GM20431 (cell line): ENCODE measurements around the gene JOSD2.

Experiments used
- in situ Hi-C: fragments of 300-500 bp; cut with MseI, MboI; formaldehyde crosslinking; loops from one replicate; pipeline ENCODE4 v1.15.0; 2020; ENCODE audit warnings: low sequenced_read_pairs; ENCODE audit not compliant: unreplicated experiment

The JOSD2 gene

GRCh38 chr19:50500060-50500752, 10.8 kb downstream of the JOSD2 start:
- in situ Hi-C loops, result no loop called here

- in situ Hi-C loops, result no loop called here
Measured at GRCh38 chr19:50498219-50499056, 12.6 kb downstream of the JOSD2 start.

GRCh38 chr19:50497022-50497405, 14.0 kb downstream of the JOSD2 start:
- in situ Hi-C loops, result no loop called here

GRCh38 chr19:50496189-50497021, 14.6 kb downstream of the JOSD2 start:
- in situ Hi-C loops, result no loop called here

GRCh38 chr19:50495020-50495531, 15.9 kb downstream of the JOSD2 start:
- in situ Hi-C loops, result no loop called here

GRCh38 chr19:50494186-50495019, 16.6 kb downstream of the JOSD2 start:
- in situ Hi-C loops, result no loop called here

- in situ Hi-C loops, result no loop called here
Measured at GRCh38 chr19:50493171-50493570, 17.8 kb downstream of the JOSD2 start.

GRCh38 chr19:50492303-50493052, 18.5 kb downstream of the JOSD2 start:
- in situ Hi-C loops, result no loop called here

DNA sequence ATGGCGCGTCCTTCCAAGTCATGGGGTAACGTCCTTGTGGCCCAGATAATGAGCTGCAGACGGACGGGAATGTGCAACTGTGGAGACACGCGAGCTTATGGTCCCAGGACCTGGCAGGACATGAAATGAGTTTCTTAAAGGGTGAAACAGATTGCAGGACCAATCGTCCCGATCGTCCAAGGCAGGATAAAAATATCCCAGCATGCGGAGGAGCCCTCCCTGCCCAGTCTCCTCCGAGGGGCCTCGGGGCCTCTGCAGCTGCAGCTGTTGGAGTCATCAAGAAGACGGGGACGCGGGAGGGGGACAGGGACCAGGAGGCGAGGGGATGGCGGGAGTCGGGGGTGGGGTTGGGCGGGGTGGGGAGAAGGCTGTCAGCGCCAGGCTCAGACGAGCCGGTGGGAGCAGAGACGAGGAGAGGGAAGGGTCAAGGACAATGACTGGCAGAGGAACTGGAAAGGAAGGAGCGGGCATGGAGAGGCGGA, 20.0 kb downstream of the JOSD2 start:
- in situ Hi-C loops, result no loop called here

- in situ Hi-C loops, result no loop called here
Measured at GRCh38 chr19:50490411-50490811, 20.6 kb downstream of the JOSD2 start.

GRCh38 chr19:50489461-50490011, 21.5 kb downstream of the JOSD2 start:
- in situ Hi-C loops, result no loop called here

DNA sequence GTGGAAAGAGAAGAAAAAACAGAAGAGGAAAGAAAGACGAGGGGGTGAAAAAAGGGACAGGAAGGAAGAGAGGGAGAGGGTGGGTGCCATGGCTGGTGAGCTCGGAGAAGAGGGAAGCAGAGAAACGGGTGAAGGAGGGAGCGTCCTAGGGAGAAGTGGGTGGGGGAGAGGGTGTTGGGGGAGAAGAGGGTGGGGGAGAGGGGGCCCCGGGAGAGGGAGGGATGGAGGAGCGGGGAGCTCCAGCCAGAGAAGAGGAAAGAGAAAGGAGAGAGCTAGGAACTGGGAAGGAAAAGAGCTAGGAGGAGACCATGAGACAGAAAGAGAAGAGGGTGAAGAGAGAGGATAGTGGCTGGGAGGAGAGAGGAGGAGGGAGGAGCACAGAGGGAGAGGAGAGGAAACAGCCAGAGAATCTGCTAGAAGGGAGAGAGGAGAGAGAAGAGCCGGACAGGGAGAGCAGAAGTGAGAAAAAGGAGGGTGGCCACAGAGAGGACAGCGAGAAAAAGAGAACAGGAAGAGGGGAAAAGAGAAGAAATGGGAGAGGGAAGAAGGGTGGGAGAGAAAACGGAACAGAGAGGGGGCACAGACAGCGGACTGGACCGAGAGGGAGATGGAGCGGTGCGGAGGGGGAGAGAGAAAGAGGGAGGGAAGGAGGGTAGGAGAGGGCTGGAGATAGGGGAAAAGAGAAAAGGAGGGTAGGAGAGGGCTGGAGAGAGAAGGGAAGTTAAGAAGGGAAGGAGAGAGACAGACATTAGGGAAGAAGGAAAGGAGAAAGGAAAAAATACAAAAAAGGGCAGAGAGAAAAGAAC, 22.4 kb downstream of the JOSD2 start:
- in situ Hi-C loops, result no loop called here

- in situ Hi-C loops, result no loop called here
Measured at GRCh38 chr19:50486823-50487515, 24.0 kb downstream of the JOSD2 start.

- in situ Hi-C loops, result no loop called here
Measured at GRCh38 chr19:50485284-50485955, 25.6 kb downstream of the JOSD2 start.

GRCh38 chr19:50482916-50483315, 28.1 kb downstream of the JOSD2 start:
- in situ Hi-C loops, result no loop called here

DNA sequence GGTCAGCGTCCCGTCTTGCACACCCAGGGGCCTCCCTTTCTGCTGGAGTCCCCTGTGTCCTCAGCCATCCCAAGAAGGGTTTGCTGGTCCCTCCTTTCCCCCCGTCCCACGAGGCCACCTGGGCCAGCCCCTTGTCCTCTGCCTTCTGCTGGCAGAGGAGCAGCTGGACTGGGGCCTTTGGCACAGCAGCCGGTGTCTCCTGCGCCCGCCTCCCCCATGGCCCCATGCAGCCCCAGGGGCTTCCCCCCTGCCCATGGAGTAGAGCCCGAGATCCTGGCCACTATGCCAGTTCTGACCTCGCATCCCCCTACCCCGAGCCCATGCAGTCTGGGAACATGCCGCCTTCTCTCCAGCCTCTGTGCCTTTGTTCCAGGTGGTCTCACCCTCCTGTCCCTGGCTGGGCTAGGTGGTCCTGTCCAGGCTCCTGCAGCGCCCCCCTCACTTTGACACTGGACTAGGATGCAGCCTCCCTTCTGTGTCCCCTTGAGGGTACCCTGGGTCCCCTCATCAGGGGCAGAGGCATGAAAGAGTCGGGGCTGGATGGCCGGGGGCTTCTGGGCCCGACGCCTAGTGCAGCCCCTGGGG, 28.6 kb downstream of the JOSD2 start:
- in situ Hi-C loops, result no loop called here
